ENCODE measurements around the gene CTTNBP2NL. TPM values are rescaled to one million over a fixed set of nuclear protein-coding genes. Genes with fewer than 3 reads are reported as not detected.
"Not testable (repeated sequence)": the region's sequence is repeated elsewhere in the genome, so short reads cannot be mapped to it uniquely, and the experiment has no call there.

CTTNBP2NL gene
- total and polyA plus RNA-seq, 2 experiments from 2014 or later = 18.5 to 31.0 TPM

GRCh38 chr1:112390335-112390734 lies 5.7 kb upstream of the CTTNBP2NL start:
- not testable (repeated sequence) for H3K79me2 ChIP-seq (replicated peaks; ENCODE audit: insufficient read depth); H4K20me1 ChIP-seq (replicated peaks; ENCODE audit: insufficient read depth); H3K4me2 ChIP-seq; H3F3A ChIP-seq (replicated peaks; ENCODE audit: low read depth); H3K36me3 Mint-ChIP-seq (ENCODE audit: low read depth); H3K27ac Mint-ChIP-seq; H3K36me3 ChIP-seq (ENCODE audit: insufficient read depth); H3K27me3 ChIP-seq (ENCODE audit: insufficient read depth); H2AFZ ChIP-seq; H3K9me3 Mint-ChIP-seq; ATAC-seq; H3K27ac ChIP-seq (ENCODE audit: low read depth); DNase-seq (ENCODE audit: low spot score); H3K4me3 Mint-ChIP-seq; H3K4me3 ChIP-seq; H3K27me3 Mint-ChIP-seq (ENCODE audit: insufficient read depth, low read depth, poor library complexity); H3K9me2 ChIP-seq (ENCODE audit: insufficient read depth)
- peaks cover 31% of the 10 kb centered on the region for H3K4me1 Mint-ChIP-seq
- H3K4me1 ChIP-seq (ENCODE audit: insufficient read depth) = peaks cover 23% of the 10 kb centered on the region

DNA sequence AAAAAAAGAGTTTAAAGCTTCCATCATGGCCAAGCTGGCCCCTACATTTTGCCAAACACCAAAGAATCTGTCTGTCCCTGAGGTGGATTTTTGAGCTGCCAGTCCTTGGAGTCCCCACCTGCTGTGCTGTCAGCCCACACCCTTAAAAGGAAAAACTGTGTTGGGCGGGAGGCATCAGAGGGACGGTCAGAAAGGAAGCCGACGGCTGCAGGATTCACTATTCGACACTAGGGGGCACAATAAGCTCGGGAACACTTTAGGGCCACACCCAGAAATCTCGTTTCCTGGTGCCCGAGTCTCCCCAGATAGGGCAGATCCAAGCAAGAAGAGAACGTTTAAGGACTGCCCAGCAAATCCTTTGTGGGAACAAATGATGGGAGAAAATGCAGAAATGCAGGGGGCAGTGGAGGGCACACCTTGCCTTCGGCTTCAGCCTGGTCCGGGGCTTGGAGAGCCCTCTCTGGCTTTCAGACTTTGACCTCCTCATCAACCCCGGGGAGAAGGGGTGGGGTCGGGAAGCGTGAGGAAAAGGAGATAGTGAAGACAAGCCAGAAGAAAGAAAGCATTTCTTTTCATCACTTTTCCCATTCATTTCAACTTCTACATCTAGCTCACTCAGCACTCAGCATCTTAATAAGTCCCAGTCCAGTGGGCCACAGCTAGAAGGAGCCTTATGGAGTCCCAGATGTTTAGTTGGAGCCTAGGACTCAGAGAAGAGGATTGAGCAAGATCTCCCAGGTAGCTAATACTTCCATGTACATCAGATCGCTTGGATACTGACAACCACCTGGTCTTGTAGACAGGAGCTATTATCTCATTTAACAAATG lies 5.0 kb upstream of the CTTNBP2NL start:
- Histone ChIP-seq H2AFZ (peak overlapping the region; percentile 63), H3K4me2 (peak overlapping the region; percentile 76), H3K36me3 (ENCODE audit: insufficient read depth) (no peaks in the 10 kb centered on the region), H4K20me1 (replicated peaks; ENCODE audit: insufficient read depth) (no peaks in the 10 kb centered on the region), H3K27ac (ENCODE audit: low read depth) (no peak overlapping the region), H3K27me3 (ENCODE audit: insufficient read depth) (no peaks in the 10 kb centered on the region), H3K79me2 (replicated peaks; ENCODE audit: insufficient read depth) (no peaks in the 10 kb centered on the region), H3K4me3 (peak overlapping the region; percentile 48), H3F3A (replicated peaks; ENCODE audit: low read depth) (no peaks in the 10 kb centered on the region), H3K9me2 (ENCODE audit: insufficient read depth) (no peaks in the 10 kb centered on the region), H3K4me1 (ENCODE audit: insufficient read depth) (peaks cover 23% of the 10 kb centered on the region)
- peak; percentile 98 for DNase-seq (ENCODE audit: low spot score)
- H3K9me3 Mint-ChIP-seq = no peaks in the 10 kb centered on the region
- H3K4me3 Mint-ChIP-seq = peak overlapping the region; percentile 74
- TF ChIP-seq EZH2phosphoT487 (IDR thresholded peaks at IDR 0.05; ENCODE audit: unreplicated experiment) = no peak
- TF ChIP-seq, protein P1, sequence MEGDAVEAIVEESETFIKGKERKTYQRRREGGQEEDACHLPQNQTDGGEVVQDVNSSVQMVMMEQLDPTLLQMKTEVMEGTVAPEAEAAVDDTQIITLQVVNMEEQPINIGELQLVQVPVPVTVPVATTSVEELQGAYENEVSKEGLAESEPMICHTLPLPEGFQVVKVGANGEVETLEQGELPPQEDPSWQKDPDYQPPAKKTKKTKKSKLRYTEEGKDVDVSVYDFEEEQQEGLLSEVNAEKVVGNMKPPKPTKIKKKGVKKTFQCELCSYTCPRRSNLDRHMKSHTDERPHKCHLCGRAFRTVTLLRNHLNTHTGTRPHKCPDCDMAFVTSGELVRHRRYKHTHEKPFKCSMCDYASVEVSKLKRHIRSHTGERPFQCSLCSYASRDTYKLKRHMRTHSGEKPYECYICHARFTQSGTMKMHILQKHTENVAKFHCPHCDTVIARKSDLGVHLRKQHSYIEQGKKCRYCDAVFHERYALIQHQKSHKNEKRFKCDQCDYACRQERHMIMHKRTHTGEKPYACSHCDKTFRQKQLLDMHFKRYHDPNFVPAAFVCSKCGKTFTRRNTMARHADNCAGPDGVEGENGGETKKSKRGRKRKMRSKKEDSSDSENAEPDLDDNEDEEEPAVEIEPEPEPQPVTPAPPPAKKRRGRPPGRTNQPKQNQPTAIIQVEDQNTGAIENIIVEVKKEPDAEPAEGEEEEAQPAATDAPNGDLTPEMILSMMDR (conservative IDR thresholded peaks at IDR 0.05; ENCODE audit: low read depth in 2 of 2) = peak; percentile 94
- H3K27me3 Mint-ChIP-seq (ENCODE audit: insufficient read depth, low read depth, poor library complexity) = peaks cover 5% of the 10 kb centered on the region
- peaks cover 33% of the 10 kb centered on the region for H3K4me1 Mint-ChIP-seq
- ATAC-seq = peak; percentile 78
- no peaks in the 10 kb centered on the region for H3K36me3 Mint-ChIP-seq (ENCODE audit: low read depth)
- no peak overlapping the region for H3K27ac Mint-ChIP-seq

DNA sequence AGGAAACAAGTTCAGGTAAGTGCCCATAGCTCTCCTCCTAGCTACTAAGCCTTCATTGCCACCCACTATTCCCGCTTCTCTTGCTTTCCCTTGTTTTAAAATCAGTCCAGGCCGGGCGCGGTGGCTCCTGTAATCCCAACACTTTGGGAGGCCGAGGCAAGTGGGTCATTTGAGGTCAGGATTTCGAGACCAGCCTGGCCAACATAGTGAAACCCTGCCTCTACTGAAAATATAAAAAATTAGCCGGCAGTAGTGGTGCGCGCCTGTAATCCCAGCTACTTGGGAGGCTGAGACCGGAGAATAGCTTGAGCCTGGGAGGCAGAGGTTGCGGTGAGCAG lies 4.4 kb upstream of the CTTNBP2NL start:
- peak overlapping the region; percentile 76 for H3K4me2 ChIP-seq
- ATAC-seq (no peak), DNase-seq (ENCODE audit: low spot score) (no peak)
- H4K20me1 ChIP-seq (replicated peaks; ENCODE audit: insufficient read depth) = no peaks in the 10 kb centered on the region
- Mint-ChIP-seq H3K36me3 (ENCODE audit: low read depth) (no peaks in the 10 kb centered on the region), H3K4me1 (peaks cover 33% of the 10 kb centered on the region), H3K9me3 (no peaks in the 10 kb centered on the region), H3K27me3 (ENCODE audit: insufficient read depth, low read depth, poor library complexity) (peaks cover 5% of the 10 kb centered on the region), H3K27ac (no peak overlapping the region), H3K4me3 (peak overlapping the region; percentile 74; the same call in 2 of the 3 replicates)
- H3K9me2 ChIP-seq (ENCODE audit: insufficient read depth) = no peaks in the 10 kb centered on the region
- H3K27me3 ChIP-seq (ENCODE audit: insufficient read depth) = no peaks in the 10 kb centered on the region
- peak overlapping the region; percentile 63 for H2AFZ ChIP-seq
- no peaks in the 10 kb centered on the region for H3K36me3 ChIP-seq (ENCODE audit: insufficient read depth)
- H3K79me2 ChIP-seq (replicated peaks; ENCODE audit: insufficient read depth) = peaks cover 4% of the 10 kb centered on the region
- peaks cover 23% of the 10 kb centered on the region for H3K4me1 ChIP-seq (ENCODE audit: insufficient read depth)
- no peaks in the 10 kb centered on the region for H3F3A ChIP-seq (replicated peaks; ENCODE audit: low read depth)
- H3K27ac ChIP-seq (ENCODE audit: low read depth) = no peak overlapping the region
- H3K4me3 ChIP-seq = peak overlapping the region; percentile 48
- no peak for TF ChIP-seq CREB1 (CRISPR knock-in tag; IDR thresholded peaks at IDR 0.05; ENCODE audit: low read depth)
- TF ChIP-seq, protein P2, sequence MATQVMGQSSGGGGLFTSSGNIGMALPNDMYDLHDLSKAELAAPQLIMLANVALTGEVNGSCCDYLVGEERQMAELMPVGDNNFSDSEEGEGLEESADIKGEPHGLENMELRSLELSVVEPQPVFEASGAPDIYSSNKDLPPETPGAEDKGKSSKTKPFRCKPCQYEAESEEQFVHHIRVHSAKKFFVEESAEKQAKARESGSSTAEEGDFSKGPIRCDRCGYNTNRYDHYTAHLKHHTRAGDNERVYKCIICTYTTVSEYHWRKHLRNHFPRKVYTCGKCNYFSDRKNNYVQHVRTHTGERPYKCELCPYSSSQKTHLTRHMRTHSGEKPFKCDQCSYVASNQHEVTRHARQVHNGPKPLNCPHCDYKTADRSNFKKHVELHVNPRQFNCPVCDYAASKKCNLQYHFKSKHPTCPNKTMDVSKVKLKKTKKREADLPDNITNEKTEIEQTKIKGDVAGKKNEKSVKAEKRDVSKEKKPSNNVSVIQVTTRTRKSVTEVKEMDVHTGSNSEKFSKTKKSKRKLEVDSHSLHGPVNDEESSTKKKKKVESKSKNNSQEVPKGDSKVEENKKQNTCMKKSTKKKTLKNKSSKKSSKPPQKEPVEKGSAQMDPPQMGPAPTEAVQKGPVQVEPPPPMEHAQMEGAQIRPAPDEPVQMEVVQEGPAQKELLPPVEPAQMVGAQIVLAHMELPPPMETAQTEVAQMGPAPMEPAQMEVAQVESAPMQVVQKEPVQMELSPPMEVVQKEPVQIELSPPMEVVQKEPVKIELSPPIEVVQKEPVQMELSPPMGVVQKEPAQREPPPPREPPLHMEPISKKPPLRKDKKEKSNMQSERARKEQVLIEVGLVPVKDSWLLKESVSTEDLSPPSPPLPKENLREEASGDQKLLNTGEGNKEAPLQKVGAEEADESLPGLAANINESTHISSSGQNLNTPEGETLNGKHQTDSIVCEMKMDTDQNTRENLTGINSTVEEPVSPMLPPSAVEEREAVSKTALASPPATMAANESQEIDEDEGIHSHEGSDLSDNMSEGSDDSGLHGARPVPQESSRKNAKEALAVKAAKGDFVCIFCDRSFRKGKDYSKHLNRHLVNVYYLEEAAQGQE (IDR thresholded peaks at IDR 0.05; ENCODE audit: unreplicated experiment) = no peak
- no peak for TF ChIP-seq STAT1 (IDR thresholded peaks at IDR 0.05; ENCODE audit: unreplicated experiment)
